GM12878 (cell line): ENCODE data around the gene ZIC2. TPM values are rescaled to one million over a fixed set of nuclear protein-coding genes. Genes with fewer than 3 reads are reported as not detected.

Source experiments
- ATAC-seq: fragments of 200-7000 bp; cut with Tn5 transposase; 3 replicates; pipeline ENCODE4 v1.9.1; 2020; ENCODE audit warnings: mild to moderate bottlenecking, moderate library complexity
- BruUV-seq: library from RNA; stranded (reverse); fragments of 400-500 nt; replicated peaks from 2 replicates; lab custom pipeline; 2021; lab: Mats Ljungman, UMichigan
- CTCF ChIA-PET: fragments of 300-600 bp; sonication (Branson Sonifier 250); formaldehyde crosslinking; extraction: SDS; loops from one replicate; lab custom pipeline; 2021; ENCODE audit warnings: inconsistent platforms; lab: Yijun Ruan, JAX
- POLR2A ChIA-PET: fragments of 350-600 bp; formaldehyde crosslinking; extraction: SDS; loops from one replicate; lab custom pipeline; 2021; ENCODE audit warnings: inconsistent platforms; lab: Charles Lee
- RAD21 ChIA-PET: fragments of 300-600 bp; sonication (Branson Sonifier 250); formaldehyde crosslinking; loops from one replicate; lab custom pipeline; 2023; ENCODE audit warnings: antibody characterized with exemption; ENCODE audit not compliant: unreplicated experiment; lab: Charles Lee
- SMC1A ChIA-PET: fragments of 300-600 bp; sonication (Branson Sonifier 250); formaldehyde crosslinking; loops from one replicate; lab custom pipeline; 2023; ENCODE audit not compliant: unreplicated experiment, uncharacterized antibody; lab: Charles Lee
- DNase-seq: peaks from one replicate; pipeline ENCODE4 v3.0.0-alpha.2; 2011; ENCODE audit warnings: low read depth, low spot score
- FAIRE-seq: peaks from 3 replicates; lab custom pipeline; 2011; peaks lifted over from hg19 to GRCh38; lab: Jason Lieb, UNC
- H2AFZ ChIP-seq: 2 replicates; pipeline ENCODE4 v1.6.0; 2011; ENCODE audit warnings: low read depth, low read length, control low read depth; ENCODE audit not compliant: control insufficient read depth
- H3K27ac ChIP-seq: 2 replicates; pipeline ENCODE4 v1.5.1; 2011; ENCODE audit warnings: control low read depth; ENCODE audit not compliant: control insufficient read depth, insufficient read depth
- H3K27me3 ChIP-seq, 2 experiments: replicated peaks in 1 of 2; 2 replicates each; pipeline versions ENCODE4 v1.6.0 to v1.6.1; 2011; ENCODE audit warnings: low read length in 1 of 2; ENCODE audit not compliant: control insufficient read depth in 2 of 2, insufficient read depth in 2 of 2
- H3K36me3 ChIP-seq, 2 experiments: 2 replicates each; pipeline ENCODE4 v1.5.1; 2011; ENCODE audit warnings: low read length in 1 of 2; ENCODE audit not compliant: control insufficient read depth in 2 of 2, insufficient read depth in 2 of 2
- H3K4me1 ChIP-seq: 2 replicates; pipeline ENCODE4 v1.6.1; 2011; ENCODE audit warnings: mild to moderate bottlenecking, low read length, moderate library complexity, mixed read lengths; ENCODE audit not compliant: control insufficient read depth, insufficient read depth
- H3K4me2 ChIP-seq: 2 replicates; pipeline ENCODE4 v1.6.0; 2011; ENCODE audit warnings: control low read depth; ENCODE audit not compliant: control insufficient read depth, insufficient read depth
- H3K4me3 ChIP-seq: fragments of 200-600 bp; sonication (generic); 2 replicates; pipeline ENCODE4 v1.5.1; 2016
- H3K79me2 ChIP-seq: 2 replicates; pipeline ENCODE4 v1.6.0; 2011; ENCODE audit warnings: low read length; ENCODE audit not compliant: control insufficient read depth, insufficient read depth
- H3K9ac ChIP-seq: 2 replicates; pipeline ENCODE4 v1.8.0; 2011; ENCODE audit warnings: low read length, control low read depth, mixed read lengths; ENCODE audit not compliant: control insufficient read depth, insufficient read depth
- H3K9me3 ChIP-seq: replicated peaks from 3 replicates; pipeline ENCODE4 v1.5.1; 2011; ENCODE audit warnings: mild to moderate bottlenecking, low read length; ENCODE audit not compliant: control insufficient read depth, insufficient read depth
- H4K20me1 ChIP-seq: 2 replicates; pipeline ENCODE4 v1.6.0; 2011; ENCODE audit not compliant: control insufficient read depth, insufficient read depth
- BHLHE40 ChIP-seq, 2 experiments: fragments of 450-650 bp in 1 of 2; IDR thresholded peaks; 2 replicates each; pipeline ENCODE4 v1.6.1; 2011 to 2017; ENCODE audit warnings: low read depth in 2 of 2, borderline replicate concordance in 1 of 2, improper control_type of control experiment in 1 of 2, low read length in 1 of 2, mild to moderate bottlenecking in 1 of 2
- CBX3 ChIP-seq: fragments of 200-600 bp; sonication (generic); IDR thresholded peaks from 2 replicates; pipeline ENCODE4 v1.6.1; 2016; ENCODE audit warnings: low read depth, borderline replicate concordance
- CHD4 ChIP-seq: fragments of 200-600 bp; sonication (generic); IDR thresholded peaks from 2 replicates; pipeline ENCODE4 v1.6.1; 2016; ENCODE audit warnings: mild to moderate bottlenecking
- CREB1 ChIP-seq: IDR thresholded peaks from 2 replicates; pipeline ENCODE4 v1.6.1; 2012; ENCODE audit warnings: low read depth, mild to moderate bottlenecking, inconsistent platforms
- EED ChIP-seq: sonication (generic); IDR thresholded peaks from 2 replicates; pipeline ENCODE4 v1.6.1; 2016; ENCODE audit warnings: antibody characterized with exemption, low read depth
- EGR1 ChIP-seq, 2 experiments: IDR thresholded peaks; 1 replicate in 1 of 2; 2 replicates in 1 of 2; pipeline ENCODE4 v1.6.1; 2011 to 2012; ENCODE audit warnings: low read depth in 2 of 2, low read length in 2 of 2, borderline replicate concordance in 1 of 2, mild to moderate bottlenecking in 1 of 2, moderate library complexity in 1 of 2
- HDAC6 ChIP-seq: fragments of 200-600 bp; sonication (generic); IDR thresholded peaks from one replicate; pipeline ENCODE4 v1.8.0; 2017; ENCODE audit warnings: antibody characterized with exemption; ENCODE audit not compliant: unreplicated experiment
- KAT2A ChIP-seq: conservative IDR thresholded peaks from 2 replicates; pipeline ENCODE4 v1.6.1; 2011; ENCODE audit warnings: low read depth, low read length; ENCODE audit not compliant: control insufficient read depth
- NBN ChIP-seq: fragments of 450-650 bp; IDR thresholded peaks from 2 replicates; pipeline ENCODE4 v1.6.1; 2016
- USF2 ChIP-seq: IDR thresholded peaks from 2 replicates; pipeline ENCODE4 v1.6.1; 2011; ENCODE audit warnings: low read depth, low read length, improper control_type of control experiment, borderline replicate concordance
- ZNF217 ChIP-seq: fragments of 450-650 bp; IDR thresholded peaks from 2 replicates; pipeline ENCODE4 v1.6.1; 2017; ENCODE audit warnings: antibody characterized with exemption, mild to moderate bottlenecking
- ZZZ3 ChIP-seq: IDR thresholded peaks from 2 replicates; pipeline ENCODE4 v1.6.1; 2011; ENCODE audit warnings: low read depth; ENCODE audit not compliant: control insufficient read depth, insufficient read length
- WGBS: methylation state at CpG from one replicate; pipeline ENCODE4 v1.1.6; 2016; ENCODE audit warnings: low lambda C conversion rate; ENCODE audit not compliant: insufficient replicate concordance, insufficient coverage; ENCODE audit errors: missing lambda C conversion rate; 5-methylcytosine and 5-hydroxymethylcytosine counted together
- in situ Hi-C: fragments of 300-500 bp; cut with MboI; formaldehyde crosslinking; loops from 9 replicates; pipeline ENCODE4 v1.14.3; 2018; ENCODE audit warnings: mixed read lengths
- intact Hi-C: fragments of 100-400 bp; cut with micrococcal nuclease; formaldehyde crosslinking; loops from one replicate; pipeline ENCODE4 v1.14.2; 2022; ENCODE audit not compliant: unreplicated experiment
- polyA plus RNA-seq, 11 experiments: library from polyadenylated mRNA; depleted of rRNA in 4 of 11; unstranded in 6 of 11; stranded (reverse) in 5 of 11; fragments of >200 nt; fragmentation: Nextera tagmentation in 4 of 11; fragmentation: Illumina TruSeq in 1 of 11; extraction: Ambion mirVana in 4 of 11; extraction: Trizol in 1 of 11; gene quantifications; 1 replicate in 1 of 11; 2 replicates in 10 of 11; pipeline versions ENCODE4 v1.2.1 to v1.2.3, GENCODE V29; 2011 to 2016; ENCODE audit warnings: inconsistent platforms in 2 of 11, missing spikeins in 2 of 11, low read depth in 1 of 11
- total RNA-seq, 4 experiments: library from RNA; depleted of rRNA in 3 of 4; stranded (reverse); fragments of >200 nt in 3 of 4; fragmentation: Illumina TruSeq in 1 of 4; extraction: Trizol in 1 of 4; gene quantifications; 2 replicates each; pipeline versions ENCODE4 v1.2.1 to v1.2.3, GENCODE V29; 2013 to 2021
- TF ChIP-seq, protein P1 (sequence below): fragments of 450-650 bp; IDR thresholded peaks from 2 replicates; pipeline ENCODE4 v1.6.1; 2018; ENCODE audit warnings: mild to moderate bottlenecking, low read depth, moderate library complexity; ENCODE audit not compliant: partially characterized antibody

ZIC2 gene
- total and polyA plus RNA-seq, 10 of the 15 experiments (the other 5 are each of a cell fraction or from before 2014, with no cell fraction given), result 0.05 TPM; not detected in 8

DNA sequence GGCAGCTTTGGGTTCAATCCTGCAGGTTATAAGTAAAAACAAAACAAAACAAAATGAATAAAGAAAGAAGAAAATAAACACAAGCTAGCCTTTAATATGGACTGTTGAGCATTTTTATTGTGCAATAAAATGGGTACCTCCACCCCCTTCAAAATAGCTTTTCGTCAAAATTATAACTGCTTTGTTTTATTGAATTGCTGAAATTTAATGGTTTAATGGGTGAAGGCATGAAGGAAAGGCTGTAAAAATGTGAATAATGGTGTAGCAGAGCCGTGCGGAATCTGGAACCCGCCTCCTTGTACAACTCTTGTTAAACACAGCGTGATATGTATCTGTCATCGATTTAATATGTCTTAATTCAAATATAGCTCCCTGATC lies 7.8 kb upstream of the ZIC2 start:
- ATAC-seq (no peak), FAIRE-seq (no peak), DNase-seq (no peak)
- Histone ChIP-seq H3K27me3 (peaks cover 11 to 27% of the 10 kb centered on the region in 2 experiments), H3K27ac (no peak overlapping the region), H3K9me3 (peaks cover 5% of the 10 kb centered on the region; the same call in 1 of the 3 replicates), H3K9ac (no peak overlapping the region), H3K79me2 (no peaks in the 10 kb centered on the region), H3K4me2 (no peak overlapping the region), H4K20me1 (no peaks in the 10 kb centered on the region), H2AFZ (no peak overlapping the region), H3K4me3 (no peak overlapping the region), H3K36me3 (no peaks in the 10 kb centered on the region), H3K4me1 (no peaks in the 10 kb centered on the region)
- POLR2A ChIA-PET, result no interaction called here
- RAD21 ChIA-PET, result no interaction called here
- no TSS peak for BruUV-seq
- TF ChIP-seq, protein P1, sequence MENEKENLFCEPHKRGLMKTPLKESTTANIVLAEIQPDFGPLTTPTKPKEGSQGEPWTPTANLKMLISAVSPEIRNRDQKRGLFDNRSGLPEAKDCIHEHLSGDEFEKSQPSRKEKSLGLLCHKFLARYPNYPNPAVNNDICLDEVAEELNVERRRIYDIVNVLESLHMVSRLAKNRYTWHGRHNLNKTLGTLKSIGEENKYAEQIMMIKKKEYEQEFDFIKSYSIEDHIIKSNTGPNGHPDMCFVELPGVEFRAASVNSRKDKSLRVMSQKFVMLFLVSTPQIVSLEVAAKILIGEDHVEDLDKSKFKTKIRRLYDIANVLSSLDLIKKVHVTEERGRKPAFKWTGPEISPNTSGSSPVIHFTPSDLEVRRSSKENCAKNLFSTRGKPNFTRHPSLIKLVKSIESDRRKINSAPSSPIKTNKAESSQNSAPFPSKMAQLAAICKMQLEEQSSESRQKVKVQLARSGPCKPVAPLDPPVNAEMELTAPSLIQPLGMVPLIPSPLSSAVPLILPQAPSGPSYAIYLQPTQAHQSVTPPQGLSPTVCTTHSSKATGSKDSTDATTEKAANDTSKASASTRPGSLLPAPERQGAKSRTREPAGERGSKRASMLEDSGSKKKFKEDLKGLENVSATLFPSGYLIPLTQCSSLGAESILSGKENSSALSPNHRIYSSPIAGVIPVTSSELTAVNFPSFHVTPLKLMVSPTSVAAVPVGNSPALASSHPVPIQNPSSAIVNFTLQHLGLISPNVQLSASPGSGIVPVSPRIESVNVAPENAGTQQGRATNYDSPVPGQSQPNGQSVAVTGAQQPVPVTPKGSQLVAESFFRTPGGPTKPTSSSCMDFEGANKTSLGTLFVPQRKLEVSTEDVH, result no peak
- TF ChIP-seq BHLHE40 (IDR thresholded peaks at IDR 0.05; ENCODE audit: borderline replicate concordance in 1 of 2, low read depth in 2 of 2, low read length in 1 of 2) (no peak), ZNF217 (no peak), EGR1 (IDR thresholded peaks at IDR 0.05; ENCODE audit: borderline replicate concordance in 1 of 2, low read depth in 2 of 2, low read length in 2 of 2) (no peak), CREB1 (no peak), NBN (no peak), HDAC6 (no peak), KAT2A (no peak), ZZZ3 (no peak), USF2 (no peak), EED (no peak), CHD4 (no peak), CBX3 (no peak)
- 34% methylated on average over 6 of the region's 6 CpGs for WGBS
- in situ Hi-C loops, result no loop called here
- intact Hi-C loops, result no loop called here
- CTCF ChIA-PET, result interaction anchor here (0.8 to 1.0 kb wide), 2 partner anchors 14 to 23 kb away, joined by 3 to 4 read pairs; no protein-coding TSS in a partner anchor
- SMC1A ChIA-PET, result no interaction called here
